ENCODE results near the gene MICB. TPM values are rescaled to one million over a fixed set of nuclear protein-coding genes. Genes with fewer than 3 reads are reported as not detected.

MICB gene
- total RNA-seq, 2 donors from 2014 or later = 18.7 to 22.3 TPM

GRCh38 chr6:31466466-31466865 lies 31.5 kb upstream of the MICB start:
- Mint-ChIP-seq H3K4me3 (peak overlapping the region; percentile 70 to 99), H3K9me3 (no peaks in the 10 kb centered on the region), H3K27ac (no peak overlapping the region), H3K27me3 (ENCODE audit: low read depth) (no peaks in the 10 kb centered on the region), H3K36me3 (ENCODE audit: insufficient read depth in 2 of 2) (peaks cover 11 to 29% of the 10 kb centered on the region in 2 donors), H3K4me1 (ENCODE audit: low read depth) (peaks cover 83% of the 10 kb centered on the region)
- DNase-seq (no peak), ATAC-seq (replicated peaks in 1 of 2) (no peak)

DNA sequence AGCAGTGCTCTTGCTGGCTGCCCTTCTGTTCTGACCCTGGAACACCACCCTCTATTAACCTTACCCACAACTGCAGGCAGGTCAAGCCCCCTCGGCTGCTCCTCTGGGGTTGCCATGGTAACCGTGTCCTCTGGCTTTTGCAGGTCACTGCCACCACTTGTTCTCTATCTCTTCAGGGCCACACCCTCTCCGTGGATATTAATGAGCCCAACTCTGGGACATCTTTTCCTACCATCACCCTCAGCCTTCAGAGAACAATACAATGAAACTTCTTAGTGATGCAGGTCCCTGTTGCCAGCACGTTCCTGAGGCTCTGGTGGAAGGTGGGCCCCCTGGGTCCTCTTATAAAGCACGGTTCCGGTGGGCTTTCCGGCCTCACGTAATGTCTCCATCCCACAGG lies 30.8 kb upstream of the MICB start:
- H3K9me3 Mint-ChIP-seq = no peaks in the 10 kb centered on the region
- DNase-seq = no peak
- H3K4me3 Mint-ChIP-seq = peak overlapping the region; percentile 47 to 70
- H3K4me1 Mint-ChIP-seq (ENCODE audit: low read depth) = peaks cover 85% of the 10 kb centered on the region
- peaks cover 11 to 30% of the 10 kb centered on the region in 2 donors for H3K36me3 Mint-ChIP-seq (ENCODE audit: insufficient read depth in 2 of 2)
- no peak for ATAC-seq (replicated peaks in 1 of 2)
- no peak overlapping the region for H3K27ac Mint-ChIP-seq
- no peaks in the 10 kb centered on the region for H3K27me3 Mint-ChIP-seq (ENCODE audit: low read depth)

DNA sequence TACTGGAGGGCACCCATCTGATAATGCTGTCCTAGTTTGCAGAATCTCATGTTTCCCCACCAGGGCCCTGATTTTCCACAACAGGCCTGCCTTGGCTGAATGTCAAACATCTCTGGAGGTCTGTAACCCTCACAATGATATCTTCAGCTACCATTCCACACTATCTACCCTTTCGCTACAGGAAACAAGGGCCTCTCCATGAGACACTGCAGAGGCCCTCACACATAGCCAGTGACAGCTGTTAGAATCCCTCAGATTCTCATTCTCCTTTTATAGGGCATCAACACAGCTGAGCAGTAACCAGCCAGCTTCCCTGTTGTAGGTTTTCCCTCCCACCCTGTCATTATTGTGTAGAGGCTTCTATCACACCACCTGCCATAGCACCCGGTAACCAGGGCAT lies 29.6 kb upstream of the MICB start:
- peaks cover 11 to 26% of the 10 kb centered on the region in 2 donors for H3K36me3 Mint-ChIP-seq (ENCODE audit: insufficient read depth in 2 of 2)
- DNase-seq = no peak

DNA sequence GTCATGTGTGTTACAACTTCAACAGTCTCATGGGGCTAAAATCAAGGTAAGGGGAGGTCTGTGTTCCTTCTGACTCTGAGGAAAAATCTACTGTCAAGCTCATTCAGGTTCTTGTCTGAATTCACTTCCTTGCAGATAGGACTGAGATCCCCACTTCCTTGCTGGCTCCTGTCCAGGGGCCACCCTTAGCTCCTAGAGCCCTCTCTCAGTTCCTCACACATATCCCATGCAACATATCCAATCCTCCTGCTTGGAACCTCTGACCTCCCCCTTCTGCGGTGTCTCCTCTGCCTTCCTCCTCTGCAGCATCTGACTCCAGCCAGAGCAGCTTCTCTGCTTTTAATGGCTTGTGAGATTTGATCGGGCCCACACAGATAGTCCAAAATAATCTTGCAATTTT lies 27.1 kb upstream of the MICB start:
- ATAC-seq (replicated peaks in 1 of 2) = no peak
- Mint-ChIP-seq H3K27me3 (ENCODE audit: low read depth) (no peaks in the 10 kb centered on the region), H3K27ac (no peak overlapping the region), H3K36me3 (ENCODE audit: insufficient read depth in 2 of 2) (peaks cover 0 to 11% of the 10 kb centered on the region in 2 donors), H3K4me1 (ENCODE audit: low read depth) (peaks cover 79% of the 10 kb centered on the region), H3K4me3 (no peak overlapping the region), H3K9me3 (no peaks in the 10 kb centered on the region)
- DNase-seq = no peak

More for the DNA sequence above, 29.6 kb upstream of the MICB start:
- H3K27ac Mint-ChIP-seq = no peak overlapping the region
- H3K27me3 Mint-ChIP-seq (ENCODE audit: low read depth) = no peaks in the 10 kb centered on the region
- H3K4me3 Mint-ChIP-seq = no peak overlapping the region
- peaks cover 84% of the 10 kb centered on the region for H3K4me1 Mint-ChIP-seq (ENCODE audit: low read depth)
- ATAC-seq (replicated peaks in 1 of 2) = no peak
- no peaks in the 10 kb centered on the region for H3K9me3 Mint-ChIP-seq

DNA sequence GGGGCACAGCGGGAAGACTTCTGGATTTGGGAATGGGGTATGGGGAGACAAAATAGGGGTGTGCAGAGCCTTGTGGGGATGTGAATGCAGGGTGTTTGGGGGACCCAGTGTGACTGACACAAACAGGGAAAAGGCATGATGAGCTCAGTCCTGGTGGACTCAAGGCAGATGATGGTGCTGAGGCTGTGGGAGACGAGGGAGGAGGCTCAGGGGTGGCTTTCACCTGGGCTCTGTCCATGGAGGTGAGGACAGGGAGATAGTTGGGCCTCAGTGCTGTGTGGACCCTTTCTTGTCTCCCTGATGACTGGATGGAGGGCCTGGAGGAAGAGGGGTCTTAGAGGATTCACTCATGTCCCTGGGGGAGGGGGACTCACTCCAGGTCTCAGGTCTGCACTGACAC lies 26.2 kb upstream of the MICB start:
- Mint-ChIP-seq H3K36me3 (ENCODE audit: insufficient read depth in 2 of 2) (peaks cover 0 to 9% of the 10 kb centered on the region in 2 donors), H3K9me3 (no peaks in the 10 kb centered on the region), H3K27ac (no peak overlapping the region), H3K27me3 (ENCODE audit: low read depth) (no peaks in the 10 kb centered on the region), H3K4me1 (ENCODE audit: low read depth) (peaks cover 70% of the 10 kb centered on the region), H3K4me3 (peak overlapping the region in 1 of 2 donors; percentile 32)
- ATAC-seq (replicated peaks in 1 of 2) (no peak), DNase-seq (no peak)

DNA sequence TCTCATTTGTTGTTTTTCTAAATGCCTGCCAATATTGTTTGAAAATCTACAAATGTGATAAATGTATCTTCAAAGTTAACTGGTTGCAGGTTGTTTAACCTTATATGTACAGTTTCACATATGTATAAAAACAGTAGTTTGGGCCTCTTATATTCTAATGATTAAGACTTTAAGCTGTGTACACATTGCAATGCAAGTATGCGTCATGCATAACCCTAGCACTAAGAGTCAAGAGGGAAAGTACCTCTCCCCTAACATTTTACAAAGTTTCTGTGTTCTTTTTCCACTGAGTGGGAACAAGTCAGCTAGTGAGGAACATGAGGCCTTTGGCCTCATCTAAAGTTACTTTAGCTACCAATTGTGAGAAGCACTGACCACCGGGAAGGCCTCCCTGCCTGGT lies 25.7 kb upstream of the MICB start:
- no peak for ATAC-seq (replicated peaks in 1 of 2)
- no peak overlapping the region for H3K4me3 Mint-ChIP-seq
- peaks cover 0 to 6% of the 10 kb centered on the region in 2 donors for H3K36me3 Mint-ChIP-seq (ENCODE audit: insufficient read depth in 2 of 2)
- no peak for DNase-seq
- H3K9me3 Mint-ChIP-seq = no peaks in the 10 kb centered on the region
- no peak overlapping the region for H3K27ac Mint-ChIP-seq
- H3K4me1 Mint-ChIP-seq (ENCODE audit: low read depth) = peaks cover 65% of the 10 kb centered on the region
- no peaks in the 10 kb centered on the region for H3K27me3 Mint-ChIP-seq (ENCODE audit: low read depth)

DNA sequence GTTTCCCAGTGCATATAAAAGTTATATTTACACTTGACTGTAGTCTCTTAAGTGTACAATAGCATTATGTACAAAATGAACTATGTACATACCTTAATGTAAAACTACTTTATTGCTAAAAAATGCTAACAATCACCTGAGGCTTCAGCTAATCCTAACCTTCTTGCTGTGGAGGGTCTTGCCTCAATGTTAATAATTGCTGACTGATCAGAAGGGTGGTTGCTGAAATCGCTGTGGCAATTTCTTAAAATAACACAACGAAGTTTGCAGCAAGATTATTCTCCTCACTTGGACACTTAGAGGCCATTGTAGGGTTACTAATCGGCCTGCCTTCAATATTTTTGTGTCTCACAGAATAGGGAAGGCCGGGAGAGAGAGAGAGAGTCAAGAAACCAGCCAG lies 24.7 kb upstream of the MICB start:
- no peak overlapping the region for H3K4me3 Mint-ChIP-seq
- no peaks in the 10 kb centered on the region for H3K9me3 Mint-ChIP-seq
- no peaks in the 10 kb centered on the region for H3K27me3 Mint-ChIP-seq (ENCODE audit: low read depth)
- ATAC-seq (replicated peaks in 1 of 2) (no peak), DNase-seq (no peak)
- H3K4me1 Mint-ChIP-seq (ENCODE audit: low read depth) = peaks cover 55% of the 10 kb centered on the region
- no peak overlapping the region for H3K27ac Mint-ChIP-seq
- H3K36me3 Mint-ChIP-seq (ENCODE audit: insufficient read depth in 2 of 2) = peaks cover 0 to 3% of the 10 kb centered on the region in 2 donors

DNA sequence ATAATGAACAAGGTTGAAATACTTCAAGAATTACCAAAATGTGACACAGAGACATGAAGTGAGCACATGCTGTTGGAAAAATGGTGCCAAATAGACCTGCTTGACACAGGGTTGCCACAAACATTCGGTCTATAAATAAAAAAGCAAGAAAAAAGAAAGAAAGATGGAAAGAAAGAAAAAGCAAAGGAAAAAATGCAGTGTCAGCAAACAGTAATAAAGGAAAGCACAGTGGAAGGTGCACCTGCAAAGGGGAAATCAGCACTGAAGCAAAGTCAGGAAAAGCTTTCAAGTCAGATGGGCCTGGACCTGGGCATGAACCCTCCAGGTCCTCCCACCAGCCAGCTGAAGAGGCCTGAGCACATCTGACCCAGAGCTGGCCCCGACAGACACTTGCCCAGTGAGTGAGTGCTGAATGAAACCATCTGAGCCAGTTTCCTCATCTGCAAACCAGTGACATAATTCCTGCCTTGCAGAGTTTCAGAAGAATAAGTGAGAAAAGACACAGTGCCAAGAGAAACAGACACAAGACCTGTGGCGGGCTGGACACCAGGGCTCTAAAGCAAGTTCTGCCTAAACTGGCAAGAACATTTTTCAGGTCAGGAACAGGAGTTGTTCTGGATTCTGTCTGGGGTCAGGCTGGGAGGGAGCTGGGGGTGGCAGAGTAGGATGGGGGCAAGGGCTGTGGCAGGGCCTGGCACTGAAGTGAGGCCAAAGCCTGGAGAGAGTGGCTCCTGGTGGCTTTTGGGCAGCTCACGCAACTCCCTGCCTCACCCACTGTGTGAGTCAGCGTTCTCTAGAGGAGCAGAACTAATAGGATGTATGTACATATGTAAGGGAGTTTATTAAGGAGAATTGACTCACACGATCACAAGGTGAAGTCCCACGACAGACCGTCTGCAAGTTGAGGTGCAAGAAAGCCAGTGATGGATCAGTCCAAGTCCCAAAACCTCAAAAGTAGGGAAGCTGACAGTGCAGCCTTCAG lies 23.9 kb upstream of the MICB start:
- Mint-ChIP-seq H3K27ac (no peak overlapping the region), H3K4me3 (no peak overlapping the region), H3K9me3 (no peaks in the 10 kb centered on the region), H3K27me3 (ENCODE audit: low read depth) (no peaks in the 10 kb centered on the region), H3K4me1 (ENCODE audit: low read depth) (peaks cover 54% of the 10 kb centered on the region), H3K36me3 (ENCODE audit: insufficient read depth in 2 of 2) (peaks cover 0 to 3% of the 10 kb centered on the region in 2 donors)
- ATAC-seq (replicated peaks in 1 of 2) (no peak), DNase-seq (no peak)

DNA sequence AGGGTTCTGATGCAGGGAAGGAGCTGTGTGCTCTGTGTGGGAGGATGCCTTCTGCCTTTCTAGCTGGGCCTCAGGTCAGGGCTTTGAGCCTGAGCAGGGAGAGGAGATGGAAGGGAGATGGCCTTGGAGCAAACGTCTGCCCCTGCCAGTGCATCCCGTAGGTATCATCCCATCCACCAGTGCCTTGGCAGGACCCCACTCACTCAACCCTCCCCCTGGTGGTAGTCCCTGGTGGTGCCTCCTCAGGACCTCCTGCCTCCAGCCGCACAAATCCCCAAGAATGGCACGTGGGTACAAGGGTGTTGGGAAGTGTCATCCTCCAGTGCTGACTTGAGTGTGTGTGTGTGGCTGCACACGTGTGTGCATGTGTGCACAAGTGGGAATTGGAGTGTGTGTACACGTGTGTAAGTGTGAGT lies 23.1 kb upstream of the MICB start:
- peaks cover 46% of the 10 kb centered on the region for H3K4me1 Mint-ChIP-seq (ENCODE audit: low read depth)
- no peak overlapping the region for H3K4me3 Mint-ChIP-seq
- no peaks in the 10 kb centered on the region for H3K9me3 Mint-ChIP-seq
- DNase-seq = no peak
- no peak overlapping the region for H3K27ac Mint-ChIP-seq
- peak in 1 of 2 donors; percentile 47 for ATAC-seq (replicated peaks in 1 of 2)
- H3K27me3 Mint-ChIP-seq (ENCODE audit: low read depth) = no peaks in the 10 kb centered on the region
- H3K36me3 Mint-ChIP-seq (ENCODE audit: insufficient read depth in 2 of 2) = peaks cover 0 to 3% of the 10 kb centered on the region in 2 donors

GRCh38 chr6:31476515-31477139 lies 21.3 kb upstream of the MICB start:
- DNase-seq (no peak), ATAC-seq (replicated peaks in 1 of 2) (no peak)
- no peak overlapping the region for H3K27ac Mint-ChIP-seq
- H3K36me3 Mint-ChIP-seq (ENCODE audit: insufficient read depth in 2 of 2) = peaks cover 0 to under 1% of the 10 kb centered on the region in 2 donors
- no peaks in the 10 kb centered on the region for H3K9me3 Mint-ChIP-seq
- no peaks in the 10 kb centered on the region for H3K27me3 Mint-ChIP-seq (ENCODE audit: low read depth)
- H3K4me1 Mint-ChIP-seq (ENCODE audit: low read depth) = peaks cover 31% of the 10 kb centered on the region
- no peak overlapping the region for H3K4me3 Mint-ChIP-seq

- H3K27me3 Mint-ChIP-seq (ENCODE audit: low read depth) = no peaks in the 10 kb centered on the region
- H3K4me1 Mint-ChIP-seq (ENCODE audit: low read depth) = peaks cover 22% of the 10 kb centered on the region
- no peak overlapping the region for H3K27ac Mint-ChIP-seq
- no peaks in the 10 kb centered on the region for H3K36me3 Mint-ChIP-seq (ENCODE audit: insufficient read depth in 2 of 2)
- H3K9me3 Mint-ChIP-seq = no peaks in the 10 kb centered on the region
- DNase-seq (no peak), ATAC-seq (replicated peaks in 1 of 2) (no peak)
- no peak overlapping the region for H3K4me3 Mint-ChIP-seq
Observed at GRCh38 chr6:31477521-31477920, 20.4 kb upstream of the MICB start.

- no peak overlapping the region for H3K4me3 Mint-ChIP-seq
- peaks cover 16% of the 10 kb centered on the region for H3K4me1 Mint-ChIP-seq (ENCODE audit: low read depth)
- H3K36me3 Mint-ChIP-seq (ENCODE audit: insufficient read depth in 2 of 2) = no peaks in the 10 kb centered on the region
- ATAC-seq (replicated peaks in 1 of 2) (no peak), DNase-seq (no peak)
- H3K27ac Mint-ChIP-seq = no peak overlapping the region
- no peaks in the 10 kb centered on the region for H3K27me3 Mint-ChIP-seq (ENCODE audit: low read depth)
- H3K9me3 Mint-ChIP-seq = no peaks in the 10 kb centered on the region
Observed at GRCh38 chr6:31478186-31478950, 19.6 kb upstream of the MICB start.
